Neuronal stem cell (in vitro differentiated cells): ENCODE results near the gene UCKL1.

Experiments used
- DNase-seq: peaks from one replicate; pipeline ENCODE4 v3.0.0-alpha.2; 2013; ENCODE audit warnings: low spot score
- H2AFZ ChIP-seq: one replicate; pipeline ENCODE4 v1.6.1; 2013; ENCODE audit warnings: mild to moderate bottlenecking, low read length, inconsistent platforms
- H2AK5ac ChIP-seq: 2 replicates; pipeline ENCODE4 v1.6.1; 2013; ENCODE audit warnings: low read depth, mild to moderate bottlenecking, inconsistent platforms, low read length, moderate library complexity, mixed read lengths
- H2BK120ac ChIP-seq: 2 replicates; pipeline ENCODE4 v1.6.1; 2013; ENCODE audit warnings: low read depth, mild to moderate bottlenecking, inconsistent platforms, low read length, moderate library complexity, mixed read lengths
- H2BK12ac ChIP-seq: one replicate; pipeline ENCODE4 v1.6.1; 2013; ENCODE audit warnings: low read length, inconsistent platforms
- H2BK15ac ChIP-seq: 2 replicates; pipeline ENCODE4 v1.6.1; 2013; ENCODE audit warnings: mild to moderate bottlenecking, low read length, inconsistent platforms, mixed read lengths
- H2BK5ac ChIP-seq: one replicate; pipeline ENCODE4 v1.6.1; 2013; ENCODE audit warnings: inconsistent platforms, mild to moderate bottlenecking, low read length, moderate library complexity
- H3K14ac ChIP-seq: one replicate; pipeline ENCODE4 v1.6.1; 2013; ENCODE audit warnings: low read length, inconsistent platforms
- H3K18ac ChIP-seq: 2 replicates; pipeline ENCODE4 v1.6.1; 2013; ENCODE audit warnings: low read length, inconsistent platforms
- H3K23ac ChIP-seq: 2 replicates; pipeline ENCODE4 v1.6.1; 2013; ENCODE audit warnings: low read depth, mild to moderate bottlenecking, mixed read lengths, low read length, inconsistent platforms; ENCODE audit not compliant: poor library complexity
- H3K27ac ChIP-seq: replicated peaks from 3 replicates; pipeline ENCODE4 v1.5.1; 2013; ENCODE audit warnings: low read length, inconsistent platforms
- H3K27me3 ChIP-seq, 3 experiments: 2 replicates each; pipeline ENCODE4 v1.6.1; 2013; ENCODE audit warnings: low read length in 3 of 3, mild to moderate bottlenecking in 2 of 3, inconsistent platforms in 1 of 3, low read depth in 1 of 3, mixed read lengths in 1 of 3, moderate library complexity in 1 of 3; ENCODE audit not compliant: control insufficient read depth in 3 of 3, insufficient read depth in 3 of 3
- H3K36me3 ChIP-seq, 2 donors: replicated peaks in 1 of 2; 2 replicates each; pipeline ENCODE4 v1.6.1; 2013; ENCODE audit warnings: low read length in 2 of 2; ENCODE audit not compliant: control insufficient read depth in 2 of 2, insufficient read depth in 2 of 2
- H3K4ac ChIP-seq: 2 replicates; pipeline ENCODE4 v1.6.1; 2013; ENCODE audit warnings: inconsistent platforms, mild to moderate bottlenecking, low read length, moderate library complexity
- H3K4me1 ChIP-seq, 2 donors: 1 replicate in 1 of 2; 2 replicates in 1 of 2; pipeline ENCODE4 v1.6.1; 2013; ENCODE audit warnings: low read length in 2 of 2, low read depth in 1 of 2; ENCODE audit not compliant: control insufficient read depth in 2 of 2, insufficient read depth in 1 of 2
- H3K4me2 ChIP-seq: one replicate; pipeline ENCODE4 v1.6.1; 2013; ENCODE audit warnings: mild to moderate bottlenecking, low read length, inconsistent platforms; ENCODE audit not compliant: insufficient read depth, poor library complexity, severe bottlenecking
- H3K4me3 ChIP-seq, 2 donors: 2 replicates each; pipeline ENCODE4 v1.5.1; 2013; ENCODE audit warnings: low read length in 2 of 2, mild to moderate bottlenecking in 2 of 2, inconsistent platforms in 1 of 2, moderate library complexity in 1 of 2
- H3K79me1 ChIP-seq: one replicate; pipeline ENCODE4 v1.6.1; 2013; ENCODE audit warnings: low read depth, mild to moderate bottlenecking, inconsistent platforms, low read length, moderate library complexity
- H3K9ac ChIP-seq: one replicate; pipeline ENCODE4 v1.6.1; 2013; ENCODE audit warnings: mild to moderate bottlenecking, low read depth, low read length, inconsistent platforms; ENCODE audit not compliant: poor library complexity
- H3K9me3 ChIP-seq, 2 donors: replicated peaks in 1 of 2; 2 replicates each; pipeline versions ENCODE3 to v1.6.1; 2013; ENCODE audit warnings: low read length in 2 of 2, mild to moderate bottlenecking in 2 of 2, inconsistent platforms in 1 of 2, low read depth in 1 of 2, mixed read lengths in 1 of 2, moderate library complexity in 1 of 2; ENCODE audit not compliant: control insufficient read depth in 2 of 2, insufficient read depth in 1 of 2
- H4K8ac ChIP-seq: one replicate; pipeline ENCODE4 v1.6.1; 2013; ENCODE audit warnings: low read depth, mild to moderate bottlenecking, inconsistent platforms, low read length, moderate library complexity
- H4K91ac ChIP-seq: one replicate; pipeline ENCODE4 v1.6.1; 2013; ENCODE audit warnings: low read length, low read depth, mild to moderate bottlenecking, inconsistent platforms; ENCODE audit not compliant: poor library complexity
- WGBS, 2 donors: extraction: QIAGEN DNeasy Blood & Tissue Kit; methylation state at CpG; one replicate each; pipeline ENCODE4 v1.1.7; 2013; ENCODE audit warnings: missing lambda C conversion rate in 2 of 2, mixed read lengths in 1 of 2; ENCODE audit not compliant: insufficient read length in 2 of 2, insufficient replicate concordance in 1 of 2; ENCODE audit errors: extremely low coverage in 2 of 2; 5-methylcytosine and 5-hydroxymethylcytosine counted together

UCKL1 gene

GRCh38 chr20:63935447-63935846, 20.8 kb downstream of the UCKL1 start:
- Histone ChIP-seq H3K4me2 (no peak overlapping the region), H4K8ac (no peak overlapping the region), H2AK5ac (no peak overlapping the region), H2BK120ac (no peak overlapping the region), H3K18ac (no peak overlapping the region), H3K4me3 (no peak overlapping the region), H3K4ac (no peak overlapping the region), H3K9me3 (peaks cover 0 to 2% of the 10 kb centered on the region in 2 donors), H3K27ac (no peak overlapping the region), H3K4me1 (no peaks in the 10 kb centered on the region), H3K9ac (no peak overlapping the region), H2BK15ac (no peak overlapping the region), H3K23ac (no peak overlapping the region), H2BK12ac (no peak overlapping the region), H2BK5ac (no peak overlapping the region), H3K79me1 (peaks cover 5% of the 10 kb centered on the region), H3K27me3 (no peaks in the 10 kb centered on the region), H3K14ac (no peak overlapping the region), H3K36me3 (peaks cover 40 to 96% of the 10 kb centered on the region in 2 donors), H4K91ac (no peak overlapping the region), H2AFZ (no peak overlapping the region)
- no peak for DNase-seq
- no CpG with 5 or more reads among the region's 9 CpGs for WGBS, 2 donors

- Histone ChIP-seq H3K4me3 (no peak overlapping the region), H3K27me3 (no peaks in the 10 kb centered on the region), H3K4me1 (no peaks in the 10 kb centered on the region), H3K4ac (no peak overlapping the region), H3K9me3 (peaks cover 0 to 2% of the 10 kb centered on the region in 2 donors), H2BK120ac (no peak overlapping the region), H3K14ac (peak overlapping the region; percentile 25), H4K8ac (no peak overlapping the region), H3K27ac (no peak overlapping the region), H3K18ac (no peak overlapping the region), H3K36me3 (peaks cover 40 to 95% of the 10 kb centered on the region in 2 donors), H3K79me1 (no peaks in the 10 kb centered on the region), H2BK5ac (no peak overlapping the region), H2AK5ac (no peak overlapping the region), H2BK15ac (no peak overlapping the region), H3K9ac (no peak overlapping the region), H3K23ac (peak overlapping the region; percentile 16), H4K91ac (no peak overlapping the region), H3K4me2 (no peak overlapping the region), H2BK12ac (no peak overlapping the region), H2AFZ (no peak overlapping the region)
- DNase-seq: no peak
- no CpG with 5 or more reads among the region's 37 CpGs for WGBS, 2 donors
Measured at GRCh38 chr20:63934271-63935068, 21.7 kb downstream of the UCKL1 start.

- Histone ChIP-seq H3K4me3 (no peak overlapping the region), H4K91ac (no peak overlapping the region), H3K4me2 (no peak overlapping the region), H3K27me3 (no peaks in the 10 kb centered on the region), H3K14ac (no peak overlapping the region), H3K23ac (no peak overlapping the region), H2BK5ac (no peak overlapping the region), H3K79me1 (no peaks in the 10 kb centered on the region), H3K18ac (no peak overlapping the region), H2AFZ (no peak overlapping the region), H3K9me3 (peaks cover 0 to 2% of the 10 kb centered on the region in 2 donors), H3K27ac (no peak overlapping the region), H3K9ac (no peak overlapping the region), H3K36me3 (peaks cover 43 to 94% of the 10 kb centered on the region in 2 donors), H2BK120ac (no peak overlapping the region), H3K4ac (no peak overlapping the region), H2AK5ac (no peak overlapping the region), H2BK12ac (no peak overlapping the region), H4K8ac (no peak overlapping the region), H2BK15ac (no peak overlapping the region), H3K4me1 (no peaks in the 10 kb centered on the region)
- WGBS, 2 donors: no CpG with 5 or more reads among the region's 5 CpGs
- no peak for DNase-seq
Measured at GRCh38 chr20:63933646-63934045, 22.6 kb downstream of the UCKL1 start.

- no peak overlapping the region for H3K4me2 ChIP-seq
- H2AFZ ChIP-seq: no peak overlapping the region
- no CpG with 5 or more reads among the region's 17 CpGs for WGBS, 2 donors
- no peaks in the 10 kb centered on the region for H3K27me3 ChIP-seq
- no peaks in the 10 kb centered on the region for H3K79me1 ChIP-seq
- H2BK120ac ChIP-seq: no peak overlapping the region
- H3K4ac ChIP-seq: no peak overlapping the region
- no peak overlapping the region for H2BK5ac ChIP-seq
- no peak overlapping the region for H3K14ac ChIP-seq
- no peaks in the 10 kb centered on the region for H3K9me3 ChIP-seq
- DNase-seq: no peak
- H3K23ac ChIP-seq: peak overlapping the region; percentile 62
- H3K36me3 ChIP-seq: peaks cover 50 to 93% of the 10 kb centered on the region in 2 donors
- H3K27ac ChIP-seq: no peak overlapping the region
- no peak overlapping the region for H2BK12ac ChIP-seq
- no peak overlapping the region for H4K91ac ChIP-seq
- H3K4me3 ChIP-seq: peak overlapping the region in 1 of 2 donors; percentile 19
- H3K4me1 ChIP-seq: no peaks in the 10 kb centered on the region
- no peak overlapping the region for H2AK5ac ChIP-seq
- H4K8ac ChIP-seq: no peak overlapping the region
- H3K9ac ChIP-seq: no peak overlapping the region
- H2BK15ac ChIP-seq: no peak overlapping the region
- H3K18ac ChIP-seq: no peak overlapping the region
Measured at GRCh38 chr20:63932606-63933160, 23.5 kb downstream of the UCKL1 start.
